Sigmoid colon (tissue), 7 donors: ENCODE measurements around the gene C1orf210. TPM values are rescaled to one million over a fixed set of nuclear protein-coding genes. Genes with fewer than 3 reads are reported as not detected.

Experiments used
- DNase-seq: peaks from one replicate; pipeline ENCODE4 v3.0.0-alpha.2; 2019
- H3K27ac ChIP-seq, 4 donors: fragments of 200-600 bp; sonication (generic); one replicate each; pipeline ENCODE4 v1.5.1; 2016 to 2019; ENCODE audit warnings: mild to moderate bottlenecking in 1 of 4
- H3K27me3 ChIP-seq, 3 donors: fragments of 200-600 bp; sonication (generic); one replicate each; pipeline ENCODE4 v1.5.1; 2019; ENCODE audit warnings: mild to moderate bottlenecking in 1 of 3
- H3K36me3 ChIP-seq, 4 donors: fragments of 200-600 bp; sonication (generic); one replicate each; pipeline ENCODE4 v1.5.1; 2016 to 2019
- H3K4me1 ChIP-seq, 4 donors: fragments of 200-600 bp; sonication (generic); one replicate each; pipeline ENCODE4 v1.5.1; 2017 to 2019
- H3K4me3 ChIP-seq, 4 donors: fragments of 200-600 bp; sonication (generic); one replicate each; pipeline ENCODE4 v1.5.1; 2017 to 2019; ENCODE audit warnings: mild to moderate bottlenecking in 2 of 4, moderate library complexity in 1 of 4
- H3K9me3 ChIP-seq, 4 donors: fragments of 200-600 bp in 3 of 4; sonication (generic) in 3 of 4; one replicate each; pipeline versions ENCODE4 v1.5.1 to v1.6.1; 2013 to 2019
- EP300 ChIP-seq, 4 donors: sonication (generic); formaldehyde crosslinking; IDR thresholded peaks; one replicate each; pipeline ENCODE4 v1.6.1; 2017; ENCODE audit warnings: antibody characterized with exemption in 4 of 4
- POLR2A ChIP-seq, 2 donors: fragments of 450-650 bp; IDR thresholded peaks; one replicate each; pipeline ENCODE4 v1.6.1; 2016; ENCODE audit warnings: antibody characterized with exemption in 2 of 2, mild to moderate bottlenecking in 2 of 2, moderate library complexity in 2 of 2
- POLR2AphosphoS5 ChIP-seq, 4 donors: sonication (generic); formaldehyde crosslinking; IDR thresholded peaks; one replicate each; pipeline ENCODE4 v1.6.1; 2017; ENCODE audit warnings: antibody characterized with exemption in 4 of 4
- WGBS, 2 donors: extraction: QIAGEN DNeasy Blood & Tissue Kit; methylation state at CpG; one replicate each; pipeline ENCODE4 v1.1.7; 2013; 5-methylcytosine and 5-hydroxymethylcytosine counted together
- intact Hi-C: fragments of 100-400 bp; cut with DNase I; formaldehyde crosslinking; loops from one replicate; pipeline ENCODE4 v1.15.1; 2023
- polyA plus RNA-seq, 3 donors: library from polyadenylated mRNA; stranded (reverse); fragments of 200-250 nt; gene quantifications; one replicate each; pipeline ENCODE4 v1.2.3, GENCODE V29; 2013
- total RNA-seq, 4 donors: library from RNA; depleted of rRNA; stranded (reverse); fragments of >200 nt; gene quantifications; one replicate each; pipeline ENCODE4 v1.1.0, GENCODE V29; 2016
- TF ChIP-seq, protein P1 (sequence below), 4 experiments: fragments of 450-650 bp in 3 of 4; fragments of 200-600 bp in 1 of 4; IDR thresholded peaks; one replicate each; pipeline ENCODE4 v1.5.1; 2016 to 2019; ENCODE audit warnings: antibody characterized with exemption in 4 of 4, mild to moderate bottlenecking in 3 of 4, moderate library complexity in 2 of 4
- donor health status: healthy with polysubstance abuse.
- donor health status: Bipolar disorder and iron deficiency.
- donor health status: healthy.

The C1orf210 gene
- total and polyA plus RNA-seq, 7 donors = 2.1 to 68.5 (median 54.4) TPM; not detected in 3

DNA sequence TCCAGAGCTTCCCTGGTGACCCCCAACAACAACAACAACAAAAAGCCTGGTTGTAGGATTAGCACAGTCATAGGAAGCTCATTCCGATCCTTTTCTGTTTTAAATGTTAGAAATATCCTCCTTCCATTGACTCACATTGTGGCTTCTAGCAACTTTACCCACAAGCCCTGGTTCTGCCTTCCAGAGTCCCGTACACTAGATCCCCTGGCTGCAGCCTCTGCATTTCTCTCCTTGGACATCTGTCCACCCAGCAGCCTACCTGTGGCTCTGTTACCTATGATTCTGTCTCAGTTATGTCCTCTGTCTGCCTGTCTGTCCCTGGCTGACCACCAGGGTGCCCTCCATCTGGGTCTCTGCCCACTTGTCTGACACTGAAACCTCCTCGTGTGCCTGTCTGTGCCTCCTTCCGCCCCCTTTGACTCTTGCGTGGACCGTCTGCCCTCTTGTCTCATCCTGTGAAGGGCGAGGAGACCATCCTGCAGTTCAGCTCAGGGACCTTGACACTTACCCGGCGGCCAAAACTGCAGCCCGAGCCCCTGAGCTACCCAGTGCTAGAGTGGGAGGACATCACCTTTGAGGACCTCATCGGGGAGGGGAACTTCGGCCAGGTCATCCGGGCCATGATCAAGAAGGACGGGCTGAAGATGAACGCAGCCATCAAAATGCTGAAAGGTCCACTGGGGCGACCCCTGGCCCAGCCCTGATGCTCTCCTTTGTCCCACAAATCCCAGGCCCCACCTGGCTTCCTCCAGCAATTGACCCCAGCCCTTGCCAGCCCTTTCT lies 31.5 kb upstream of the C1orf210 start:
- 91 to 93% methylated on average over 16 of the region's 16 CpGs for WGBS, 2 donors
- DNase-seq = peak; percentile 60
- TF ChIP-seq POLR2AphosphoS5 (IDR thresholded peaks at IDR 0.05) = no peak
- TF ChIP-seq POLR2A (IDR thresholded peaks at IDR 0.05) = no peak
- TF ChIP-seq EP300 (IDR thresholded peaks at IDR 0.05) = no peak
- TF ChIP-seq, protein P1, sequence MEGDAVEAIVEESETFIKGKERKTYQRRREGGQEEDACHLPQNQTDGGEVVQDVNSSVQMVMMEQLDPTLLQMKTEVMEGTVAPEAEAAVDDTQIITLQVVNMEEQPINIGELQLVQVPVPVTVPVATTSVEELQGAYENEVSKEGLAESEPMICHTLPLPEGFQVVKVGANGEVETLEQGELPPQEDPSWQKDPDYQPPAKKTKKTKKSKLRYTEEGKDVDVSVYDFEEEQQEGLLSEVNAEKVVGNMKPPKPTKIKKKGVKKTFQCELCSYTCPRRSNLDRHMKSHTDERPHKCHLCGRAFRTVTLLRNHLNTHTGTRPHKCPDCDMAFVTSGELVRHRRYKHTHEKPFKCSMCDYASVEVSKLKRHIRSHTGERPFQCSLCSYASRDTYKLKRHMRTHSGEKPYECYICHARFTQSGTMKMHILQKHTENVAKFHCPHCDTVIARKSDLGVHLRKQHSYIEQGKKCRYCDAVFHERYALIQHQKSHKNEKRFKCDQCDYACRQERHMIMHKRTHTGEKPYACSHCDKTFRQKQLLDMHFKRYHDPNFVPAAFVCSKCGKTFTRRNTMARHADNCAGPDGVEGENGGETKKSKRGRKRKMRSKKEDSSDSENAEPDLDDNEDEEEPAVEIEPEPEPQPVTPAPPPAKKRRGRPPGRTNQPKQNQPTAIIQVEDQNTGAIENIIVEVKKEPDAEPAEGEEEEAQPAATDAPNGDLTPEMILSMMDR (IDR thresholded peaks at IDR 0.05) = no peak
- Histone ChIP-seq H3K9me3 (no peaks in the 10 kb centered on the region), H3K4me1 (no peaks in the 10 kb centered on the region), H3K4me3 (no peak overlapping the region), H3K36me3 (no peaks in the 10 kb centered on the region), H3K27ac (no peak overlapping the region), H3K27me3 (no peaks in the 10 kb centered on the region)
- intact Hi-C loops = no loop called here

DNA sequence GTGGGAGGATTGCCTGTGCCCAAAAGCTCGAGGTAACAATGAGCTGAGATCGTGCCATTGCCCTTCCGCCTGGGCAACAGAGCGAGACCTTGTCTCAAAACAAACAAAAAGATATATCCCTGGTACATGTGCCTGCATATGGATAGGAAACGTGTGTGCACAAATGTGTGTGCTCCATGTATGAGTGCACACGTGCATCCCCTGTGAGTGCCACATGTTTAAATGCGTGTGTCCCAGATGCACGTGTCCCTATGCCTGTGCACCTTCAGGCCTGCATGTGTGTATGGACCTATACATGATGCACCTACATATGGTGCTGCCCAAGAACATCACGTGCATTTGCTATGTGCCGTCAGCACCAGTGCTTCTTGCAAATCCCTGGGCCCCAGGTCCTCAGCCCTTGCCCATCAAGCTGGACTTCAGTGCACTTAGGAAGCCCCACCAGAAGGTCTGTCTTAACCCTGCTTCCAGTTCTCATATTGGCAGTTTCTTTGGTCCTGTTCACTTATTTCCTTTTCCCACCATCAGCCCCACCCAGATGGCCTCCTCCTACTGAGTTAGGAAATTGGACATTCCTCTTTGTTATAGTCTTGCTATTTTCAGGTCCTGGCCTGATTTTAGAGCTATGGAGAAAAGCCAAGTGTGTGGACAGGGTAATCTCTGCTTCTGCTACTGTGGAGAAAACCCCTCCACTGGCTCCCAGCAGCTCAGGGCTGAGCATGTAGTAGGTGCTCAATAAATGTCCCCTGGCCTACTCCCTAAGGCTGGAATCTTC lies 30.8 kb upstream of the C1orf210 start:
- Histone ChIP-seq H3K9me3 (no peaks in the 10 kb centered on the region), H3K4me3 (no peak overlapping the region), H3K4me1 (no peaks in the 10 kb centered on the region), H3K27ac (no peak overlapping the region), H3K27me3 (no peaks in the 10 kb centered on the region), H3K36me3 (no peaks in the 10 kb centered on the region)
- 92 to 93% methylated on average over 10 of the region's 10 CpGs for WGBS, 2 donors
- TF ChIP-seq, protein P1 (IDR thresholded peaks at IDR 0.05) = no peak
- TF ChIP-seq POLR2A (IDR thresholded peaks at IDR 0.05) (no peak), POLR2AphosphoS5 (IDR thresholded peaks at IDR 0.05) (no peak), EP300 (IDR thresholded peaks at IDR 0.05) (no peak)
- intact Hi-C loops = no loop called here
- DNase-seq = peak; percentile 18

DNA sequence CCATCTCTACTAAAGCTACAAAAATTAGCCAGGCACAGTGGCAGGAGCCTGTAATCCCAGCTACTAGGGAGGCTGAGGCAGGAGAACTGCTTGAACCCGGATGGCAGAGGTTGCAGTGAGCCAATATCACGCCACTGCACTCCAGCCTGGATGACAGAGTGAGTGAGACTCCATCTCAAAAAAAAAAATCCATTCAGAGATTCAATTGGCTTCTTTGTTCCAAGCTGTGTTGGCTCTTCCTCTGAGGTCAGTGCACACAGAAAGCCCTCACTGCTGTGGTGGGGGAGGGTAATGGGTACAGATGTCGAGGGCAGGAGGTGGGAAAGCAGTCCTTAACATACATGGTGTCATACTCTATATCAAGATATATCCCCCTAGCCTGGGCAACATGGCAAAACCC lies 30.1 kb upstream of the C1orf210 start:
- H3K36me3 ChIP-seq = no peaks in the 10 kb centered on the region
- H3K4me1 ChIP-seq = no peaks in the 10 kb centered on the region
- no peak overlapping the region for H3K27ac ChIP-seq
- H3K4me3 ChIP-seq = no peak overlapping the region
- no peaks in the 10 kb centered on the region for H3K9me3 ChIP-seq
- TF ChIP-seq, protein P1 (IDR thresholded peaks at IDR 0.05) = no peak
- TF ChIP-seq POLR2A (IDR thresholded peaks at IDR 0.05) = no peak
- no peak for TF ChIP-seq EP300 (IDR thresholded peaks at IDR 0.05)
- TF ChIP-seq POLR2AphosphoS5 (IDR thresholded peaks at IDR 0.05) = no peak
- 90 to 94% methylated on average over 3 of the region's 3 CpGs for WGBS, 2 donors
- peak; percentile 4 for DNase-seq
- intact Hi-C loops = no loop called here
- H3K27me3 ChIP-seq = no peaks in the 10 kb centered on the region

DNA sequence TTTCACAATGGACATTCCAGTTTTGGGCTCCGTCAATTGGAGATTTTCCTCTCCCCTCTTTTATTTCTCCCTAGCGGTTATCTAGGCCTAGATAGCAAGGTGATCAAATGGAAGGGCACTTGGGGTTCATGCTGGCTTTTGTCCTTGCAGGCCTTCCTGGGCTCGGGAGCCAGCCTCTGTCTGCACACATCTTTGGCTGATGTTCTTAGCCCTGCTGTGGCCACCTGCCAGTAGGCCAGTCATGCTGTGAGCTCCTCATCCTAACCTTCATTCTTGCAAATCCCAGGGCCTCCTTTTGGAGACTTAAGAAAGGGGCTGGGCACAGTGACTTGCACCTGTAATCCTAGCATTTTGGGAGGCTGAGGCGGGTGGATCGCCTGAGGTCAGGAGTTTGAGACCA lies 28.9 kb upstream of the C1orf210 start:
- intact Hi-C loops = no loop called here

More for the DNA sequence above, 28.9 kb upstream of the C1orf210 start:
- no peaks in the 10 kb centered on the region for H3K36me3 ChIP-seq
- H3K4me1 ChIP-seq = no peaks in the 10 kb centered on the region
- 95 to 96% methylated on average over 5 of the region's 5 CpGs for WGBS, 2 donors
- H3K4me3 ChIP-seq = no peak overlapping the region
- TF ChIP-seq POLR2AphosphoS5 (IDR thresholded peaks at IDR 0.05) (no peak), POLR2A (IDR thresholded peaks at IDR 0.05) (no peak), EP300 (IDR thresholded peaks at IDR 0.05) (no peak)
- TF ChIP-seq, protein P1 (IDR thresholded peaks at IDR 0.05) = no peak
- no peaks in the 10 kb centered on the region for H3K27me3 ChIP-seq
- H3K27ac ChIP-seq = no peak overlapping the region
- DNase-seq = peak; percentile 19
- H3K9me3 ChIP-seq = no peaks in the 10 kb centered on the region
